Measurements from ENCODE around the gene IQCH. TPM values are rescaled to one million over a fixed set of nuclear protein-coding genes. Genes with fewer than 3 reads are reported as not detected.

Gene IQCH
- total RNA-seq, 1 donor from 2014 or later: 2.1 TPM

Other genes with a start within 250 kb of the IQCH start
- 59.0 TPM for gene SMAD3, start 189.2 kb upstream of the IQCH start, total RNA-seq
- gene AAGAB, start 125 bp upstream of the IQCH start, total RNA-seq: 39.6 TPM